HG02852 (cell line): ENCODE data around the gene MYBPHL.

Source experiments
- ATAC-seq: cut with Tn5 transposase; IDR thresholded peaks from one replicate; pipeline ENCODE4 v1.9.1; 2021; ENCODE audit warnings: mild to moderate bottlenecking, moderate library complexity; ENCODE audit not compliant: unreplicated experiment

The MYBPHL gene

GRCh38 chr1:109266965-109267364 is 39.8 kb downstream of the MYBPHL start:
- no peak for ATAC-seq

DNA sequence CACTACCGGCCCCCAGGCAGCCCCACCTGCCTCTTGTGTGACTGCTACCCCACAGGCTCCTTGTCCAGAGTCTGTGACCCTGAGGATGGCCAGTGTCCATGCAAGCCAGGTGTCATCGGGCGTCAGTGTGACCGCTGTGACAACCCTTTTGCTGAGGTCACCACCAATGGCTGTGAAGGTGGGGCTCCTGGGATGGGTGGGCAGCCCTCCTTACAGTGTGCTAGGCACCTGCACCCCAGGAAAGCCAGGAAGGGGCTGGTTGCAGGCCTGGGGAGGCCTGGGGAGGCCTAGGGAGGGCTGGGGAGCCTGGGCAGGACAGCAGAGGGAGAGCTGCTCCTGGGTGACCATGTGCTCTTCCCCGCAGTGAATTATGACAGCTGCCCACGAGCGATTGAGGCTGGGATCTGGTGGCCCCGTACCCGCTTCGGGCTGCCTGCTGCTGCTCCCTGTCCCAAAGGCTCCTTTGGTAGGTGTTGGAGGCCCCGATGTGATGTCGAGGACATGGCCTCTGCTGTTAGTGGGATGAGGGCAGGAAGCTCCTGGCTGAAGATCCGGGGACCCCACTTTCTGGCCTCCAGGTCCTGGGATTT is 41.0 kb downstream of the MYBPHL start:
- ATAC-seq, result no peak

DNA sequence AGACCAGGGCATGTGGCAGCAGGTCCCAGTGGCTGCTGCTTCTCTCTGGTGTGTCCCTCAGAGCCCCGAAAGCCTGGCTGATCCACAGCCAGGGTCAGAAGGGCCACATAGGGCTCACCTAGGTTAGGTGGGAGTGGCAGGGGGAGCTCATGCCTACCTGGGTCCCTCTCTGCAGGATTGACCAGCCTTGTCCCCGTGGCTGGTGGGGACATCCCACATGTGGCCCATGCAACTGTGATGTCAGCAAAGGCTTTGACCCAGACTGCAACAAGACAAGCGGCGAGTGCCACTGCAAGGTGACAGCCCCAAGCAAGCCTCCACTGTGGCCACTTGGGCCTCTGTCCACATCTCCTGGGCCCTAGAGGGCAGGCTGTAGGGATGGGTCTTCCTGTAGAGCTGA is 41.8 kb downstream of the MYBPHL start:
- ATAC-seq, result no peak

DNA sequence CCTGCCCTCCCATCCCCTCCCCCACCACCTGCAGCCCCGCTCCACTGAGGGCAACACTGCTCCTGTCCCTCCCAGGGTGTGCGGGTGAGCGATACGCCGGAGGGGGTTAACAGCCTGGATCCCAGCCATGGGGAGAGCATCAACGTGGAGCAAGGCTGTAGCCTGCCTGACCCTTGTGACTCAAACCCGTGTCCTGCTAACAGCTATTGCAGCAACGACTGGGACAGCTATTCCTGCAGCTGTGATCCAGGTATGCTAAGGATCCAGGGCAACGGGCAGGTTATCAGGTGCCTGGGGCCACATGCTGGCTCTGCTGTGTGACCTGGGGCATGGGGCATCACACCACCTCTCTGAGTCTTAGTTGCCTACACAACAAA is 42.4 kb downstream of the MYBPHL start:
- no peak for ATAC-seq

DNA sequence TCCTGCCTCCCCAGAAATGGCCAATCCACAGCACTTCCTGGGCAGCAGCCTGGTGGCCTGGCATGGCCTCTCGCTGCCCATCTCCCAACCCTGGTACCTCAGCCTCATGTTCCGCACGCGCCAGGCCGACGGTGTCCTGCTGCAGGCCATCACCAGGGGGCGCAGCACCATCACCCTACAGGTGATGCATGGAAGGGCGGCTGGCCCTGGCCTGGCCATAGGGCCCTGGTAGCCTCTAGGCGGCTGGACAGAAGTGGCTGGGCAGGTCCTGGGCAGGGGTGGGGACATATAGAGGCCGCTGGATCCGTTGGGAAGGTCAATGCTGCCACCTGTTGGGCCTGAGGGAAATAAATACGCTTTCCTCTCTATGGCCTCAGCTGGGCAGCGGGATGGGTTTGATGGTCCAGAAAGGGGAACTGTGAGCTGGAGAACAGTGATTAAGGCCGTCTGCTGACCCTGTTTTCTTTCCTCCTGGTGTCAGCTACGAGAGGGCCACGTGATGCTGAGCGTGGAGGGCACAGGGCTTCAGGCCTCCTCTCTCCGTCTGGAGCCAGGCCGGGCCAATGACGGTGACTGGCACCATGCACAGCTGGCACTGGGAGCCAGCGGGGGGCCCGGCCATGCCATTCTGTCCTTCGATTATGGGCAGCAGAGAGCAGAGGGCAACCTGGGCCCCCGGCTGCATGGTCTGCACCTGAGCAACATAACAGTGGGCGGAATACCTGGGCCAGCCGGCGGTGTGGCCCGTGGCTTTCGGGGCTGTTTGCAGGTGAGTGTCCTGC is 43.0 kb downstream of the MYBPHL start:
- ATAC-seq, result peak; percentile 81

DNA sequence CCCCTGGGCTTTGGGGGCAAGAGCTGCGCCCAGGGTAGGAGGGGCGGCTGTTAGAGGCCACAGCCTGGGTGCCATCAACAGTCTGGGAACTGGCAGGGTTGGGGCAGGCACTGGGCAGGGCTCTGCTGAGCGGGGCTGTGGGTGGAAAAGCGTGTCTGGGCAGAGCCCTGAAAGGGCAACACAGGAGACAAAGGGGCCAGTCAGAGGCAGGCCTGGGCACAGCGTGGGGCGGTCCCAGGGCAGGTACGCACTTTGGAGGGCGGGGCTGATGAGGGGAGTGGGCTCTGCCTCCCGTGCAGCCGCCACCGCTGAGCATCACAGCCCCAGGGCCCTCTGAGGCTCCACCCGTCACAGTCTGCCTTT is 43.6 kb downstream of the MYBPHL start:
- ATAC-seq, result no peak

DNA sequence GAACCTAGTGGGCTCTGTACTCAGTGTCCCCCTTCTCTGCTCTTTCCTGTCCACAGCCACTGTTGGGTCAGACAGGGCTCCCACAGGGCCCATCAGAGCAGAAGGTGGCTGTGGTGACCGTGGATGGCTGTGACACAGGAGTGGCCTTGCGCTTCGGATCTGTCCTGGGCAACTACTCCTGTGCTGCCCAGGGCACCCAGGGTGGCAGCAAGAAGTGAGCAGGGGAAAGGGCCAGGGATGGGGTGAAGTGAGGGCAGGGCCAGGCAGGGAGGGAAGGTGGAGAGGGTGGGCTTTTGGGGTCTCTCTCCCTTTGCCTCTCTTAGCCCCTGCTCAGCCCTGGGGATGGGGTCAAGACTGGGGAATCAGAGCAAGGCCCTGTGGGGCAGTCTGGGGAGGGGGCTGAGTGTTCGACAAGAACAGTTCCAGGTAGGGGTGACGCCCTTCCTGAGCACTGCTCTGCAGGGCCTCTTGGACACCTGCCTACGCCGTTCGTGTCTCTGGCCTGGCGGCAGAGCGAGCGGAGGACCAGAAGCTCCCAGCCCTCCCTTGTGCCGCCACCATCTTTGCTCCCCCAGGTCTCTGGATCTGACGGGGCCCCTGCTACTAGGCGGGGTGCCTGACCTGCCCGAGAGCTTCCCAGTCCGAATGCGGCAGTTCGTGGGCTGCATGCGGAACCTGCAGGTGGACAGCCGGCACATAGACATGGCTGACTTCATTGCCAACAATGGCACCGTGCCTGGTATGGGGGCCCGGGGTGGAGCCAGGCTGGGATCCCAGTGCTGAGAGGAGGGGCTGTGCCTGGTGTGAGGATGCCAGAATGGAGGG is 44.4 kb downstream of the MYBPHL start:
- ATAC-seq, result no peak

DNA sequence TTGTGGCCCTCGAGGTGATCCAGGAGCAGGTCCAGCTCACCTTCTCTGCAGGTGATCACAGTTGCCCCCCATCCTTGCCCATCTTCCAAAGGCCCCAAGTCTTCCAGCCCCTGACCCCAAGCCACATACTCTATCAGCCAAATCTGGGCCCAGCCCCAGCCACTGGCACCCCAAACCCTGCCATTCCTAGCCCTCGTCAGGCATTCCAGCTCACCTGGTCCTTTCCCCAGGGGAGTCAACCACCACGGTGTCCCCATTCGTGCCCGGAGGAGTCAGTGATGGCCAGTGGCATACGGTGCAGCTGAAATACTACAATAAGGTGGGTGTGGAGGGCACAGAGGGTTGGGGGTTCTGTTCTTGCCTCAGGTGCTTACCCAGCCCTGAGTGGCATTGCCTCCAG is 45.2 kb downstream of the MYBPHL start:
- no peak for ATAC-seq

DNA sequence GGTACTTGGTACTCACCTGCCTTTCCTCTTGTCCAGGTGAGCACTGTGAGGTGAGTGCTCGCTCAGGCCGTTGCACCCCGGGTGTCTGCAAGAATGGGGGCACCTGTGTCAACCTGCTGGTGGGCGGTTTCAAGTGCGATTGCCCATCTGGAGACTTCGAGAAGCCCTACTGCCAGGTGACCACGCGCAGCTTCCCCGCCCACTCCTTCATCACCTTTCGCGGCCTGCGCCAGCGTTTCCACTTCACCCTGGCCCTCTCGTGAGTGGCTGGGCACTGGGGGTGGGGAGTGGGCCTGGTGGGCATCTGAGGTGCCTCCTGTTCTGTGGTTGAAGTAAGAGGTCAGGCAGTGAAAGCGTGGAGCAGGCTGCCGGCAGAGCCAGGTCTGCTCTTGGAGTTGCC is 45.8 kb downstream of the MYBPHL start:
- ATAC-seq, result no peak

- no peak for ATAC-seq
Observed at GRCh38 chr1:109259674-109260557, 46.9 kb downstream of the MYBPHL start.

GRCh38 chr1:109258481-109259466 is 48.0 kb downstream of the MYBPHL start:
- no peak for ATAC-seq

DNA sequence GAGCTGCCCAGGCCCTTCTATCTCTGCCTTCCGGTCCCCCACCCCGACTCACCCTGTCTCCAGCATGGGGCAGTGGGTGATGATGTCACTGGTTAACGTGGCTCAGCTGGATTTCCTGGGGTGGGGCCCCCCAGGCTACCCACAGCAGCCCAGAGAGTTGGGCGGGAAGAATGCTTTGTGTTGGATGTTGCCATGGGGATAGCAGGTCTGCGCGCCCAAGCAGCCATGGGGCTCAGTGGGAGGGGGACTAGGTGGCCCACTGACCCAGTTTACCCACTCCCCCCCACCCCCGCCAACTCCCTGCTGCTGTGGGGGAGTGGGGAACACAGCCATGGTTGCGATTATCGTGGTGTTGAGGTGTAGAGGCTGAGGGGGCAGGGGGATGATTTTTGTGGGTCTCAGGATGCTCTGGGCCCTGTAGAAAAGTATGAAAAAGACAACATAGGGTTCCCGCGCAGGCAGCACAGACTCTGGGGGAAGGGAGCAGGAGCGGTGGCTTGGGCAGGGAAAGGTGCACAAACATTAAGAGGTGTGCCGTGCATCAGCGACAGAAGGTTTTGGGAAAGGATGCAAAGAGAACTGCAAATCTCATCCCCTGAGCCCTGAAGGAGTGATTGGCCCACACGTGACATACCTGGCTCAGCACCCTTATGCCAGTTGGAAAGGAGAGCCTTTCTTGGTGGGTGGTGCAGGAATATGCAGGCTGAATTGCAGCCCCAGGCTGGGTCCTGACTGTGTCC is 49.0 kb downstream of the MYBPHL start:
- no peak for ATAC-seq

DNA sequence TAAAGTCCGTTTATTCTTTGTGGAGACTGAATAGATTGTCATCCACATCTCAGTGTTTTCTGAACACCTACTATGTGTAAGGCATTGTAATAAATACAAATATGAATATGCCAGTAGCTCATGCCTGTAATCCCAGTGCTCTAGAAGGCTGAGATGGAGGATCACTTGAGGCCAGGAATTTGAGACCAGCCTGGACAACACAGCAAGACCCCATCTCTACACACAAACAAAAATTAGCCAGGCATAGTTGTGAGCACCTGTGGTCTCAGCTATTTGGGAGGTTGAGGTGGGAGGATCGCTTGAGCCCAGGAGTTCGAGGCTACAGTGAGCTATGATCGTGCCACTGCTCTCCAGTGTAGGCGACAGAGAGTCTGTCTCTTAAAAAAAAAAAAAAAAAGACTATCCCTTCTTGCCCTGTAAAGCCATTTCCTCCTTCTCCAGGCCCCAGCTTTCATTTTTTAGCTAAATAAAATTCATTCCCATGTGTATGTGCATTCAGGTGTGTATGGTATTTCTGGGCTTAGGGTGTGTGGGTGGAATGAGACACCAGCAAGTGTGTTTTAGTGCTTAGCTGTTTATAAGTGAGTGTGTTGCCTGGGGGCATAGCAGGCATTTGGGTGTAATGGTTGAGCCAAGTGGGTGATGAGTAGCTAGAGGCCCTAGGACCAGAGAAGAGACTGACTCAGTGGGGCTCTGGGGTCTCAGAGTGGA is 49.7 kb downstream of the MYBPHL start:
- no peak for ATAC-seq

DNA sequence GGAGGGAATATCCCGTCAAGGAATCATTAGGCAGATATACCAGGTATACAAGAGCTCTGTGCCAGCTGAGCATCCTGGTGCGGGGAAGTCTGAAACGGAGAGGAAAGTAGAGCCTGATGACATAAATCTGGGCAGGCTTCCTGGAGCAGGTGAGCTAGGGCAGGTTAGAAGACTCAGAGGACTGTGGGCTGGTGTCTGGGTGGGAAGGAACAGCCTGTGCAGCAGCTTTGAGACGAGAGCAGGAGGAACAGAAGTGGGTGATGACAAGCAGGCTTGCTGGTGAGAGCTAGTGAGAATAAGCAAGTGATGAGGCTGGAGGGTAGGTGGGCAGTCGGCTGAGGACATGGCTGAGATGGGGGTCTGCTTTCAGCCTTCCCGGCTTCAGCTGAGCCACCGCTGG is 50.7 kb downstream of the MYBPHL start:
- ATAC-seq, result no peak

- ATAC-seq, result no peak
Observed at GRCh38 chr1:109255678-109256077, 51.1 kb downstream of the MYBPHL start.

DNA sequence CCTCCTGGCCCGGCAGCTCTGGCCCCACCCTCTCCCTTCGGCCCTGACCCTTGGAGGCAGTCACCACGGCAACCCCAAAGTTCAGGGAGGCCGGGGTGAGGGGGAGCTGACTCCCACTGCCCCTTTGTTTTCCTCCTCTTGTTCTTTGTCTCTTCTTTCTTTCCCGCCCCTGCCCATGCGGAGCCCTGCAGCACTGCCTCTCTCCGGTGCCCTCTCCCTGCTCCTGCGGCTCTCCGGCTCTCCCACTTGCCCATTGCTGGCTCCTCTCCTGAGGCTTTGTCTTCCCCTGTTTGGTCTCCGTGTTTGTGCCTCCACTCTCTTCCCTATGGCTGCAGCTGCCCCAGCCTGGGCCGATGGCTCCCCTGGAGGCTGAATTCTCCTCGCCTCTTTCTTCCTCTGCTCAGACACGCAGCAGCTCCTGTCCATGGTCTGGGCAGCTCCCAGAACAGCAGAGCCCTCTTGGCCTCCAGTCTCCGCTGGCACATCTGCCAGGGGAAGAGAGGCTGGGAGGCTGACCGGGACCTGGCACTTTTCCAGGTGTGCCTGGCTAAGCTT is 51.6 kb downstream of the MYBPHL start:
- ATAC-seq, result no peak

GRCh38 chr1:109254621-109255096 is 52.2 kb downstream of the MYBPHL start:
- ATAC-seq, result no peak
